ENCODE results near the gene MAST4.
A peak's percentile ranks its signal among the peaks of the same experiment; 100 is the strongest.

Gene MAST4

GRCh38 chr5:66969963-66970362 is 373.8 kb downstream of the MAST4 start:
- DNase-seq = no peak

DNA sequence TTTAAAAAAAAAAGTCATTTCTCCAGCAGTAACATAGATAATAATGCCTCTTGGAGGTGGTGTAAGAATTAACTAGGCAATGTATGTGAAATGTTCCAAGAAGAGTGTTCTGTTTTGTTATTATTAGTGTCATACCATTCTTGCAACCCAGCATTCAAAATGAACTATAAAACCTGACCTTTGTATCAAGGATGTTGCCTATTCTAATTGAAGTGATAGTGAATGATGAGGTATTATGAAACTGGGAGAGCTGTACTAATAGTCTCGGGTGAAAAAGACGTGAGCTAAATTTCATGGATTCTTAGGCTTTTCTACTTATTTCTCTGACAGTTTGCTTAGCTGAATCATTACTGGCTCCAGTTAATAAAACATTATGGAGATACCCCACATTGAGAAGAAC is 375.8 kb downstream of the MAST4 start:
- DNase-seq = no peak

- no peak for DNase-seq
Observed at GRCh38 chr5:66974256-66974655, 378.1 kb downstream of the MAST4 start.

DNA sequence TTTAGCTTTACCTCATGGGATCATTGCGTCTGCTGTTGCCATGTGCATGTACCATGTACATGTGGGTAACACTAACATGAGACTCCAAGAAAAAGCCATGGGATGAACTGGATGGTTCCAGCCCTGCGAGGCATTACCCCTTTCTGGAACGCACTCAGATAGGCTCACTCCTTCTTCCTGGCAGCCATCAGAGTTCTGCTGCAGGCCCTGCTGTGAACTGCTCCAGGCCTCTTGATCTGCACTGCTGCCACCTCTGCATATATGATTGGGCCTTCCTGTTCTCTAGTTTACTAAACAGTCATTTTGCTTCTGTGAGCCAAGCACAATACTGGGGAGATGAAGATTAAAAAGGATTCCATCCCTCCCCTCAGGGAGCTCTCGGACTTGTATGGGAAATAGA is 379.9 kb downstream of the MAST4 start:
- DNase-seq = no peak

DNA sequence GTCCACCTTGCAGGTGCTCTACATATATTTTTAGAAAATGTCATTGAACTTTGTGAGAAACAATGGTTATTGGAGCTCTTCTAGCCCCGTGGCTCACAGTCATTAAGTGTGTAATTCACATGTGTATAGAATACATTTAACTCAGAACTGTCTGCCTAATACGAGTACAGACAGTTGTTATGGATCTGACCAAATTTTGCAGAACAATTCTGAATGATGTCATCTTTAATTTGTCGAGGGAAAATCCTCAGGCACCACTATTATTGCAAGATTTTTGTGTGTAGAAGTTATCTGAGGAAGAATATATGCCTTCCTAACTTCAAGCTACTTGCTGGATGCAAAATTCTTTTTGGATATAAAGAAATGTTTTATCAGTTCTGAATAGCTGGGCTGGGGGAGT is 383.5 kb downstream of the MAST4 start:
- DNase-seq = no peak

- no peak for DNase-seq
Observed at GRCh38 chr5:66981266-66982055, 385.3 kb downstream of the MAST4 start.

GRCh38 chr5:66982056-66982387 is 385.8 kb downstream of the MAST4 start:
- no peak for DNase-seq

GRCh38 chr5:66982470-66982869 is 386.3 kb downstream of the MAST4 start:
- DNase-seq = no peak

GRCh38 chr5:66985417-66985816 is 389.2 kb downstream of the MAST4 start:
- no peak for DNase-seq

DNA sequence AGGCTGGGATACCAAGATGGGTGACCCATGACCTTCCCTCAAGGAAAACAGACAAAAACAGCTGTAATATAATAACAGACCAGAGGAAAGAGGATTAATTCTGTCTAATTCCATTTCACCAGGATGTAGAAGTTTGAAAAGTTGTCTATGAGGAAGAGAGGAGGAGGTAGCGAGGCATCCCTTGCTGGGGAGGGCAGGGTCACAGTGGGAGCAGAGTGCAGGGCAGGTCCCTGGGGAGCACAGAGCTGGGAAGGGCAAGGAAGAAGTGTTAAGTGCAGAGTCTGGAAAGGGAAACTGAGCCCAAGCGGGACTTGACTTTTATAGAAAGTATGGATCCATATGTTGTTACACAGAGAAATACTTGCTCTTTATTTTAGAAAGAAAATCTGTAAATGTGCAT is 389.8 kb downstream of the MAST4 start:
- no peak for DNase-seq

DNA sequence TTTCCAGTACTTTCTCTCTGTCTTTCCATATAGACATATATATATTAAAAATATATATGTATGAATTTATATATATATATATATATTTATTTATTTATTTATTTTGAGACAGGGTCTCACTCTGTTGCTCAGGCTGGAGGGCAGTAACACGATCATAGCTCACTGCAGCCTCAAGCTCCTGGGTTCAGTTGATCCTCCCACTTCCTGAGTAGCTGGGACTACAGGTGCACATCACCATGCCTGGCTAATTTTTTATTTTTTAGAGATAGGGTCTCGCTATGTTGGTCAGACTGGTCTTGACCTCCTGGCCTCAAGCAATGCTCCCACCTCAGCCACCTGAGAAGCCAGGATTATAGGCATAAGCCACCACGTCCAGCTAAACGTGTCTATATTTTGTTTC is 390.3 kb downstream of the MAST4 start:
- DNase-seq = no peak

DNA sequence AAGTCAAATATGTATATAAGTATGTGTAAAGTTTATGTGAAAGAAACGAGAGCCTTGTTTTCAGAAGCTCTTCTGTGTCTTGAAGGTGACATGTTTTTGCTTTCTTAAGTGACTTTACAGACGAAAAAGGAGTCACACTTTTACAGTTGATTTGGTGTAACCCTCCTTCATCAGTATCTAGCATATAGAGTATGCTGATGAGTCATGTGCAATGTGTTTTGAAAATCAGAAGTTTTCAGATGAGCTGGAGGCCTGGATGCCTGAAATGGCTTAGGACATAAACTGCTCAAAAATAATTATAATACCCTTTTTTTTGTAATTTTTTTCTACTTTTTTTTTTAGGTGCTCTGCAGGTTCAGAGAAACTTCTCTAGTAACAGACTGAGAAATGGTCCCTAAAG is 390.9 kb downstream of the MAST4 start:
- no peak for DNase-seq

- DNase-seq = no peak
Observed at GRCh38 chr5:66987540-66987939, 391.3 kb downstream of the MAST4 start.

GRCh38 chr5:66987949-66988838 is 392.0 kb downstream of the MAST4 start:
- DNase-seq = peak; percentile 42

- DNase-seq = no peak
Observed at GRCh38 chr5:66989286-66989685, 393.1 kb downstream of the MAST4 start.

DNA sequence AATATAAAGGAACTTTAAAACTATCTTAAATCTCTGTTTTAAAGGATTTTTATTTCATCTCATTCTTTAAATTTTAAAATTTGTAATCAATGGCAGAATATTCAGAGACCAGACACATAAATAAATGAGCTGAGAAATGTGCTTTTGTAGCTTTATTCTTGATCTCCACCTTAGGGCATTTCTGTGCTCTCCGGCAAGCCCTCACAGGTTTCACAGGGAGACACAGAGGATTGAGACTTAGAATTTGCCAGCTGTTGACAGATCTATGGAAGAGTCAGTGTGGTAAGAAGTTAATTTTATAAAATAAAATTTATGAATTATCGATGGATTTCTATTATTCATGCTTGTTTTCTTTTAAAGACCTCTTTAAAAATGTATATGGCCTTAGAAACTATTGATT is 393.6 kb downstream of the MAST4 start:
- no peak for DNase-seq

DNA sequence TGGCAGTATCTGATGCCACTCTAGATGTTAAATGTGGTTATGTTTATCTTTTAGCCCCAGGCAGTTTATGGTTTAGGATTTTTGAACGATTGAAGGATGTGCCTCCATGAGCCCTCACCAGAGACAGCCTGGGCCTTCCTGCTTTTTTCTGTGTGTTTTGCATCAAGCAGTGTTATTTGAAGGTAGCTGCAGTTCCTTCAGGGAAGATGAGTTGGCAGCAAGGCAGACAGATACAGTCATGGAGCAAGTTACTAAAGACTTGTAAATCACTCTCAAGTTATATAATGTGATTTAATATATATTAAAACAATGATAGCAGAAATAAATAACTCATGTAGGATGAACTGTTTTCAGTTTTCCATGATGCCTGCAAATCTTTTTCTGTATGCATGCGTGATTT is 395.6 kb downstream of the MAST4 start:
- no peak for DNase-seq

DNA sequence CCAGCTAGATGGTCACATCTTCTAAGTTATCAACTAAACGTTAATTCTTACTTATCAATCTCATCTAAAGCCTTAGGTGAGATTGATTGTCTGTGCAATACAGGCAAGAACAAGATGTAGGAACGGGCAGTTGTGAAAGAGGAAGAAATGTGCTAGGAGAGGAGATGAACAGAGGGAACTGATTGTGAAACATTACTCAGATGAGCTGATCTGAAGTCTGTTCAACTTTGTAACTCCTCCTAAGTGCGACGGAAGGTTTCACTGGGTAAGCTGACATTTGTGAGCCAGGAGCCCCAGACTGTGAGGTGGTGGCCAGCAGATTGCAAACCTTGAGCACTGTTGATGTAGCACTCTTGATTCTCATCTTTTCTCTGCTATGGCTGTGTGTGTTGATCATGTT is 396.4 kb downstream of the MAST4 start:
- no peak for DNase-seq

DNA sequence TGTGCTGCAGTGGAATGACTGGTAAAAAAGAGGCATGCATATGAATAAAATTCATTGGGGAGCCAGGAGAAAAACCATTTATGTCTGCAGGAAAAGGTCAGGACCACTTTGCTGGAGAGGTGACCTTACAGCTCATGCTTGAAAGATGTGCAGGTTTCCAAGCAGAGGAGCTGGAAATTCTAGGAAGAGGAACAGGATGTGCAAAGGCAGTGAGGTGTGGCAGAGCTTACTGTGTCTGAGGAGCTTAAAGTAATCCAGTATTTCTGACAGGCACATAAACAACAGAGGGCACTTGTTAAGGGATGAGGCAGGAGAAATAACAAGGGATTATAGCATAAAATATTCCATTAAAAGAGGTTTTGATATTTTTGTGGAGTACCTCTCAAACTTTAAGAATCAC is 397.3 kb downstream of the MAST4 start:
- DNase-seq = no peak

DNA sequence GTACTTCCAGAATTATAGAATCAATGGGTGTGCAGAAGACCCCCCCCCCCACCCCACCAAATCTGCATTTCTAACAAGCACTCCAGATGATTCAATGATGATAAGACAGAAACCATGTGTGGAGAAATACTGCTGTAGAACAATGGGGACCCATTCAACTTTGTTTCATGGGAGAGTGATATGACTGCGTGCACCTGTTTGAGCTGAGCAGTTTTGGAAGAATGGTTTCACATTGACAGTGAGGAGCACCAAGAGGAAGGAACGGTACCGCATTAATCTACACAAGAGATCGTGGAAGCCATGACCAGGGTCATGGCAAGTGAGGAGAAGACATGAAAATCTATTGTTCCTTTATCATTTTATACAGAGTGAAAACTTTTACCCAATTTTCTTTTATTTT is 397.7 kb downstream of the MAST4 start:
- no peak for DNase-seq

DNA sequence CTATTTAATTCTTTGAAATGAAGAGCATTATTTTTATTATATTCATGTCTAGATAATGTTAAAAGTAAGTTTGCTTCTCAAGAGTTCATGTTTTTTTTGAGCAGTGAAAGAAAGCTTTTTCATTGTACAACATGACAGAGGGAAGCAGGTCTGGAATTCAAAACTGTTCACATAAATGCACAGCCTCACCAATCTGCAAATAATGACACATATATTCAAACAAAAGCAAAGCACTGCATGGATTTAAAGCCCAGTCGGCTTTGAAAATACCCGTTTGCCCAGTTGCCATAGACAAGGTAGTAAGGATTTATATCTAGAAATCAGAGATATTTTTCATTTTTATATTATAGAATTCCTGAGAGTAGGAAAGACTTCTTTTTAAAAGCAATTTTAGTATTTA is 398.6 kb downstream of the MAST4 start:
- no peak for DNase-seq

DNA sequence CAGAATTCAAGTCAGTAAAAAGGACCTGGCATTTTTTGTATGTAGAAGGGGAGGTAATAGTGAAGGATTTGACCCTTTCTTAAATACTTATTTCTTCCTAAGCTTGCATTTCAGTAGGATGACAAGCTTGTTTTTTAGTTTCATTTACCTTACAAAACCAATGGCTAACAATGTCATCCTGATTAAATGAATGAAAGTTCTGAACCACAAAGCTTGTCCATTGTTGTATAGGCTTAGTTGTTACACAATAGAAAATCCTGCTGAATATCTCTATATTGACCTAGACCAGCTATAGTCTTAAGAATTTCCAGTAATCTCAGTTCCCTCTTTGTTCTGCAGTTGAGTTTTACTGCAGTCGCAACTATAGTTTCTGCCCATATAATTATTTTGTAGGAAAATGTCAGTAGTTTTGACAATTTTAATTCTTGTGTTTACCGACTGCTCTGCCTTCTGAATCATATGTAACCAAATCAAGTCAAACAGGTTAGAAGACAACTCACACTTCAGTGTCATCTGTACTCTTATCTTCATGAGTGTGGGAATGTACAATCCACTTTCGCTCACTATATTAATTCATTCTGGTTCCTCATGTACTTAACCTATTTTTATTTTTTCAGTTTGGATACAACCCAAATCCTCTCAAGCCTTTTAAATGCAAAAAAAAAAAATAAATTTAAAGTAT is 404.7 kb downstream of the MAST4 start:
- no peak for DNase-seq

GRCh38 chr5:67002832-67003684 is 406.9 kb downstream of the MAST4 start:
- no peak for DNase-seq

Data from CD4-positive, alpha-beta T cell treated with Interleukin-4 for 4 hours (primary cell).